SK-N-SH (cell line): Measurements from ENCODE around the gene GLMP. TPM values are rescaled to one million over a fixed set of nuclear protein-coding genes. Genes with fewer than 3 reads are reported as not detected.

Experiments used
- CTCF ChIA-PET: fragments of 300-600, 350-600 bp; formaldehyde crosslinking; extraction: SDS; loops from one replicate; lab custom pipeline; 2021; lab: Yijun Ruan, JAX
- POLR2A ChIA-PET: fragments of 350-600 bp; sonication (Branson Sonifier 250); formaldehyde crosslinking; extraction: SDS; loops from one replicate; lab custom pipeline; 2020; ENCODE audit warnings: antibody characterized with exemption, inconsistent platforms; lab: Yijun Ruan, JAX
- DNase-seq: peaks from one replicate; pipeline ENCODE4 v3.0.0; 2012
- H2AFZ ChIP-seq: fragments of 200-600 bp; sonication (generic); 2 replicates; pipeline ENCODE4 v1.8.1; 2016; ENCODE audit warnings: antibody characterized with exemption, mild to moderate bottlenecking, low read depth
- H3F3A ChIP-seq: fragments of 200-600 bp; sonication (generic); replicated peaks from 2 replicates; pipeline ENCODE3; 2016; ENCODE audit warnings: antibody characterized with exemption, mild to moderate bottlenecking; ENCODE audit not compliant: insufficient read depth
- H3K27ac ChIP-seq, 2 experiments: fragments of 200-500 bp in 1 of 2; fragments of 200-600 bp in 1 of 2; sonication (Bioruptor generic) in 1 of 2; sonication (generic), shearing (Covaris generic) in 1 of 2; 2 replicates each; pipeline versions ENCODE4 v1.5.1 to v1.6.1; 2014 to 2016; ENCODE audit warnings: low read depth in 2 of 2, inconsistent platforms in 1 of 2, low read length in 1 of 2, mild to moderate bottlenecking in 1 of 2, mixed read lengths in 1 of 2
- H3K27me3 ChIP-seq: fragments of 200-600 bp; sonication (generic), shearing (Covaris generic); 2 replicates; pipeline ENCODE4 v1.6.1; 2016; ENCODE audit warnings: mixed run types; ENCODE audit not compliant: insufficient read depth
- H3K36me3 ChIP-seq, 2 experiments: fragments of 200-500 bp in 1 of 2; fragments of 200-600 bp in 1 of 2; sonication (Bioruptor generic) in 1 of 2; sonication (generic) in 1 of 2; replicated peaks in 1 of 2; 2 replicates each; pipeline versions ENCODE3 to v1.5.1; 2014 to 2016; ENCODE audit warnings: low read length in 1 of 2, mild to moderate bottlenecking in 1 of 2; ENCODE audit not compliant: insufficient read depth in 2 of 2, control insufficient read depth in 1 of 2
- H3K4me1 ChIP-seq, 2 experiments: fragments of 200-500 bp in 1 of 2; fragments of 200-600 bp in 1 of 2; sonication (Bioruptor generic) in 1 of 2; sonication (generic), shearing (Covaris generic) in 1 of 2; 2 replicates each; pipeline versions ENCODE4 v1.5.1 to v1.6.1; 2014 to 2016; ENCODE audit warnings: low read depth in 1 of 2, low read length in 1 of 2, mixed run types in 1 of 2; ENCODE audit not compliant: insufficient read depth in 2 of 2, control insufficient read depth in 1 of 2
- H3K4me2 ChIP-seq: fragments of 200-600 bp; sonication (generic), shearing (Covaris generic); 2 replicates; pipeline ENCODE4 v1.6.1; 2017; ENCODE audit warnings: mixed run types
- H3K4me3 ChIP-seq, 2 experiments: fragments of 200-500 bp in 1 of 2; fragments of 200-600 bp in 1 of 2; sonication (Bioruptor generic) in 1 of 2; sonication (generic), shearing (Covaris generic) in 1 of 2; 2 replicates each; pipeline versions ENCODE4 v1.5.1 to v1.8.1; 2014 to 2016; ENCODE audit warnings: low read depth in 2 of 2, inconsistent platforms in 1 of 2, low read length in 1 of 2, mild to moderate bottlenecking in 1 of 2, mixed read lengths in 1 of 2, moderate library complexity in 1 of 2
- H3K79me2 ChIP-seq: fragments of 200-600 bp; sonication (generic); 2 replicates; pipeline ENCODE4 v1.8.1; 2017; ENCODE audit warnings: mild to moderate bottlenecking; ENCODE audit not compliant: insufficient read depth
- H3K9ac ChIP-seq: fragments of 200-600 bp; sonication (generic); 2 replicates; pipeline ENCODE4 v1.6.1; 2017; ENCODE audit warnings: mixed run types
- H3K9me2 ChIP-seq: fragments of 200-600 bp; sonication (generic); 2 replicates; pipeline ENCODE4 v1.6.1; 2017; ENCODE audit warnings: mixed run types
- H3K9me3 ChIP-seq: fragments of 200-600 bp; sonication (generic); 2 replicates; pipeline ENCODE4 v1.6.1; 2017; ENCODE audit warnings: mixed run types, mild to moderate bottlenecking, moderate library complexity
- H4K20me1 ChIP-seq: fragments of 200-600 bp; sonication (generic); 2 replicates; pipeline ENCODE4 v1.6.1; 2017; ENCODE audit warnings: mild to moderate bottlenecking, mixed run types; ENCODE audit not compliant: insufficient read depth
- CHD2 ChIP-seq: fragments of 150-350 bp; IDR thresholded peaks from 2 replicates; pipeline ENCODE4 v1.6.1; 2018; ENCODE audit warnings: low read length; ENCODE audit not compliant: partially characterized antibody
- ELF1 ChIP-seq: IDR thresholded peaks from 2 replicates; pipeline ENCODE4 v1.4.0; 2012
- EP300 ChIP-seq, 2 experiments: IDR thresholded peaks; 2 replicates each; pipeline versions ENCODE4 v1.4.0 to v1.6.1; 2012; ENCODE audit warnings: borderline replicate concordance in 1 of 2, low read depth in 1 of 2, low read length in 1 of 2
- EZH2phosphoT487 ChIP-seq: fragments of 200-600 bp; sonication (generic); IDR thresholded peaks from 2 replicates; pipeline ENCODE4 v1.6.1; 2017; ENCODE audit warnings: low read depth, mixed run types, mild to moderate bottlenecking, antibody characterized with exemption, moderate library complexity, borderline replicate concordance
- FOSL2 ChIP-seq: IDR thresholded peaks from 2 replicates; pipeline ENCODE4 v1.4.0; 2012; ENCODE audit warnings: low read depth, mild to moderate bottlenecking, moderate library complexity, borderline replicate concordance
- FOXJ3 ChIP-seq: sonication (generic); formaldehyde crosslinking; IDR thresholded peaks from 2 replicates; pipeline ENCODE4 v1.5.1; 2020; ENCODE audit warnings: mild to moderate bottlenecking, missing genetic modification reagents
- FOXM1 ChIP-seq: IDR thresholded peaks from 2 replicates; pipeline ENCODE4 v1.4.0; 2012; ENCODE audit warnings: low read depth, mild to moderate bottlenecking
- GABPA ChIP-seq: IDR thresholded peaks from 2 replicates; pipeline ENCODE4 v1.4.0; 2012; ENCODE audit warnings: low read depth, mild to moderate bottlenecking
- JUND ChIP-seq: IDR thresholded peaks from 2 replicates; pipeline ENCODE4 v1.4.0; 2012
- MEF2A ChIP-seq: IDR thresholded peaks from 2 replicates; pipeline ENCODE4 v1.4.0; 2012; ENCODE audit warnings: low read depth, borderline replicate concordance
- NFIC ChIP-seq: IDR thresholded peaks from 2 replicates; pipeline ENCODE4 v1.4.0; 2012; ENCODE audit warnings: borderline replicate concordance
- RCOR1 ChIP-seq: fragments of 150-350 bp; IDR thresholded peaks from 2 replicates; pipeline ENCODE4 v1.6.1; 2017; ENCODE audit warnings: antibody characterized with exemption, low read length
- SIN3A ChIP-seq: IDR thresholded peaks from 2 replicates; pipeline ENCODE4 v1.6.1; 2012; ENCODE audit warnings: low read depth, mild to moderate bottlenecking, low read length, moderate library complexity, borderline replicate concordance
- SMC3 ChIP-seq: IDR thresholded peaks from 2 replicates; pipeline ENCODE4 v1.6.1; 2012; ENCODE audit warnings: low read depth, low read length, improper control_type of control experiment
- TCF12 ChIP-seq: IDR thresholded peaks from 2 replicates; pipeline ENCODE4 v1.4.0; 2012
- YY1 ChIP-seq: IDR thresholded peaks from 2 replicates; pipeline ENCODE4 v1.4.0; 2012; ENCODE audit warnings: low read depth, mild to moderate bottlenecking
- WGBS: methylation state at CpG from one replicate; pipeline ENCODE4 v1.1.6; 2017; ENCODE audit warnings: low lambda C conversion rate; 5-methylcytosine and 5-hydroxymethylcytosine counted together
- polyA plus RNA-seq, 3 experiments: library from polyadenylated mRNA; depleted of rRNA; stranded (reverse); fragments of >200 nt; gene quantifications; 2 replicates each; pipeline ENCODE4 v1.2.3, GENCODE V29; 2012
- TF ChIP-seq, protein P1 (sequence below): IDR thresholded peaks from 2 replicates; pipeline ENCODE4 v1.4.0; 2012; ENCODE audit warnings: low read depth
- TF ChIP-seq, protein P2 (sequence below): fragments of 150-350 bp; IDR thresholded peaks from 2 replicates; pipeline ENCODE4 v1.6.1; 2016; ENCODE audit warnings: mild to moderate bottlenecking, low read depth, low read length
- TF ChIP-seq, protein P3 (sequence below): fragments of 150-350 bp; IDR thresholded peaks from 2 replicates; pipeline ENCODE4 v1.6.1; 2017; ENCODE audit warnings: antibody characterized with exemption, low read length, low read depth, borderline replicate concordance
- TF ChIP-seq, protein P4 (sequence below): IDR thresholded peaks from 2 replicates; pipeline ENCODE4; 2012

GLMP gene
- polyA plus RNA-seq, 1 of the 3 experiments (the other 2 are of a cell fraction), result 41.7 TPM

DNA sequence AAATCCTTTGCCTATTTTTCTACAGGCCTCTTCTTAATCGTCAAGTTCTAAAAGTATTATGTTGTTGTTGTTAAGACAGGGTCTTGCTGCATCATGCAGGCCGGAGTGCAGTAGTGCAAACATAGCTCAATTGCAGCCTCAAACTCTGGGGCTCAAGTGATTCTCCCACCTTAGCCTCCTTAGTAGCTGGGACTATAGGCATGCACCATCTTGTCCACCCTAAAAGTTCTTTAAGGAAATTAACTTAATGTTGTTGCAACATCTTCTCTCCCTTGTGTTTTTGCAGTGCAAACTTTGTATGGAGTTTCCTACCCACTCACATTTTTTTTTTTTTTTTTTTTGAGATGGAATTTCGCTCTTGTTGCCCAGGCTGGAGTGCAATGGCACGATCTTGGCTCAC lies 7.8 kb upstream of the GLMP start:
- Histone ChIP-seq H2AFZ (no peak overlapping the region), H3K9ac (no peak overlapping the region), H4K20me1 (no peaks in the 10 kb centered on the region), H3F3A (peaks cover 9% of the 10 kb centered on the region), H3K9me2 (no peaks in the 10 kb centered on the region), H3K27me3 (no peaks in the 10 kb centered on the region), H3K27ac (no peak overlapping the region), H3K4me1 (no peaks in the 10 kb centered on the region), H3K4me2 (no peak overlapping the region), H3K36me3 (peaks cover 10 to 38% of the 10 kb centered on the region in 2 experiments), H3K9me3 (no peaks in the 10 kb centered on the region), H3K79me2 (no peaks in the 10 kb centered on the region), H3K4me3 (no peak overlapping the region)
- DNase-seq, result no peak
- 98% methylated on average over 4 of the region's 4 CpGs for WGBS
- ChIA-PET CTCF (interaction anchor here (1.2 to 1.3 kb wide), 3 partner anchors 9 to 78 kb away, joined by 3 to 4 read pairs (median 3); no protein-coding TSS in a partner anchor), POLR2A (interaction anchor here (0.6 to 1.0 kb wide), 3 partner anchors 20 to 23 kb away, joined by 3 to 4 read pairs (median 4); partner anchors contain the start of gene SMG5)
- TF ChIP-seq RCOR1 (no peak), MEF2A (no peak), CHD2 (no peak), FOXJ3 (CRISPR knock-in tag) (no peak), FOSL2 (no peak), SIN3A (no peak), FOXM1 (no peak), GABPA (no peak), SMC3 (no peak), YY1 (no peak), TCF12 (no peak), ELF1 (no peak), EP300 (IDR thresholded peaks at IDR 0.05; ENCODE audit: borderline replicate concordance in 1 of 2, low read depth in 1 of 2, low read length in 1 of 2) (no peak), NFIC (no peak)
- TF ChIP-seq, protein P1, sequence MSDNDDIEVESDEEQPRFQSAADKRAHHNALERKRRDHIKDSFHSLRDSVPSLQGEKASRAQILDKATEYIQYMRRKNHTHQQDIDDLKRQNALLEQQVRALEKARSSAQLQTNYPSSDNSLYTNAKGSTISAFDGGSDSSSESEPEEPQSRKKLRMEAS, result no peak
- TF ChIP-seq, protein P2, sequence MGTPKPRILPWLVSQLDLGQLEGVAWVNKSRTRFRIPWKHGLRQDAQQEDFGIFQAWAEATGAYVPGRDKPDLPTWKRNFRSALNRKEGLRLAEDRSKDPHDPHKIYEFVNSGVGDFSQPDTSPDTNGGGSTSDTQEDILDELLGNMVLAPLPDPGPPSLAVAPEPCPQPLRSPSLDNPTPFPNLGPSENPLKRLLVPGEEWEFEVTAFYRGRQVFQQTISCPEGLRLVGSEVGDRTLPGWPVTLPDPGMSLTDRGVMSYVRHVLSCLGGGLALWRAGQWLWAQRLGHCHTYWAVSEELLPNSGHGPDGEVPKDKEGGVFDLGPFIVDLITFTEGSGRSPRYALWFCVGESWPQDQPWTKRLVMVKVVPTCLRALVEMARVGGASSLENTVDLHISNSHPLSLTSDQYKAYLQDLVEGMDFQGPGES, result no peak

DNA sequence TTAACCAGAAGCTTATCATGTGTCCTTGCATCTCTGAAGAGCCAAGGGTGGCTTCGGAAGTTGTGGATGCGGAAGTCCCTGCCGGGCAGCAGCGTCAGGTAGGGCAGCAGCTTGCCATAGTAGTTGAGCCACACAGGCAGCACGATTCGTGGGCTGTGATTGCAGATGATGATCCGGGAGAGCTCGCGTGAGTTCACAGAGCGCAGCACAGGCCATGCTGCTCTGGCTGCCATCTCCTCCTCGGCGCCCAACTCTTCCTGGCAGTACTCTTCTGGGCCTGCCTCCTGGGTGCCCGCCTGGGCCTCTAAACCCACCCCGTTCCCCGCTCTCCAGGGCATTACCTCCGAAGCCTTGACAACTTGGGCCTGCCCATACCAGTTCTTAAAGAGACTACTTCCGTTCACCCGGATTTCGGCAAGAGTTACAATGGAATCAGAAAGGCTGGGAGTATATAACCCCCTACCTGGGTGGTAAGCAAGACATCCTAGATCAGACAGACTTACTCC lies 3.4 kb upstream of the GLMP start, which contains the start of gene VHLL:
Gene VHLL (minus strand): TSS at position 456 of the 506 bp plus-strand sequence. CDS start 118 bp downstream, at position 338.
- H3K79me2 ChIP-seq, result peaks cover 18% of the 10 kb centered on the region
- H4K20me1 ChIP-seq, result no peaks in the 10 kb centered on the region
- no peak within 1 kb of the TSS for H3K4me3 ChIP-seq
- no peaks in the 10 kb centered on the region for H3K9me3 ChIP-seq
- ChIA-PET CTCF (interaction anchor here (0.6 to 1.5 kb wide), 3 partner anchors 16 to 61 kb away, joined by 3 to 5 read pairs (median 3); no protein-coding TSS in a partner anchor), POLR2A (no interaction called here)
- no peaks in the 10 kb centered on the region for H3K27me3 ChIP-seq
- WGBS, result 88% methylated on average over 19 of the region's 19 CpGs
- H2AFZ ChIP-seq, result no peak within 1 kb of the TSS
- no peak within 1 kb of the TSS for H3K9ac ChIP-seq
- H3K36me3 ChIP-seq, result peaks cover 2 to 7% of the 10 kb centered on the region in 2 experiments
- H3K9me2 ChIP-seq, result no peaks in the 10 kb centered on the region
- H3K4me1 ChIP-seq, result peaks cover 9 to 10% of the 10 kb centered on the region in 2 experiments; a peak in 2 of 4 replicates
- no peak within 1 kb of the TSS for H3K4me2 ChIP-seq
- DNase-seq, result no peak
- no peak within 1 kb of the TSS for H3K27ac ChIP-seq
- peaks cover 9% of the 10 kb centered on the region for H3F3A ChIP-seq
- TF ChIP-seq GABPA (no peak), JUND (no peak), EZH2phosphoT487 (no peak), SMC3 (no peak)
- TF ChIP-seq, protein P3, sequence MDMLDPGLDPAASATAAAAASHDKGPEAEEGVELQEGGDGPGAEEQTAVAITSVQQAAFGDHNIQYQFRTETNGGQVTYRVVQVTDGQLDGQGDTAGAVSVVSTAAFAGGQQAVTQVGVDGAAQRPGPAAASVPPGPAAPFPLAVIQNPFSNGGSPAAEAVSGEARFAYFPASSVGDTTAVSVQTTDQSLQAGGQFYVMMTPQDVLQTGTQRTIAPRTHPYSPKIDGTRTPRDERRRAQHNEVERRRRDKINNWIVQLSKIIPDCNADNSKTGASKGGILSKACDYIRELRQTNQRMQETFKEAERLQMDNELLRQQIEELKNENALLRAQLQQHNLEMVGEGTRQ, result no peak
- TF ChIP-seq, protein P4, sequence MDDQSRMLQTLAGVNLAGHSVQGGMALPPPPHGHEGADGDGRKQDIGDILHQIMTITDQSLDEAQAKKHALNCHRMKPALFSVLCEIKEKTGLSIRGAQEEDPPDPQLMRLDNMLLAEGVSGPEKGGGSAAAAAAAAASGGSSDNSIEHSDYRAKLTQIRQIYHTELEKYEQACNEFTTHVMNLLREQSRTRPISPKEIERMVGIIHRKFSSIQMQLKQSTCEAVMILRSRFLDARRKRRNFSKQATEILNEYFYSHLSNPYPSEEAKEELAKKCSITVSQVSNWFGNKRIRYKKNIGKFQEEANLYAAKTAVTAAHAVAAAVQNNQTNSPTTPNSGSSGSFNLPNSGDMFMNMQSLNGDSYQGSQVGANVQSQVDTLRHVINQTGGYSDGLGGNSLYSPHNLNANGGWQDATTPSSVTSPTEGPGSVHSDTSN, result no peak
